Osteoblast (primary cell): ENCODE data around the gene TYMP. TPM values are rescaled to one million over a fixed set of nuclear protein-coding genes. Genes with fewer than 3 reads are reported as not detected.

ENCODE experiments used
- DNase-seq: peaks from one replicate; pipeline ENCODE4 v3.0.0; 2011; ENCODE audit warnings: low spot score, mixed read lengths; ENCODE audit not compliant: insufficient read length; ENCODE audit errors: missing footprints
- H2AFZ ChIP-seq: 2 replicates; pipeline ENCODE4 v1.6.0; 2011; ENCODE audit warnings: mild to moderate bottlenecking, low read length
- H3K27ac ChIP-seq: 2 replicates; pipeline ENCODE4 v1.5.1; 2011; ENCODE audit warnings: mild to moderate bottlenecking, low read depth, low read length, moderate library complexity
- H3K27me3 ChIP-seq: 2 replicates; pipeline ENCODE4 v1.6.0; 2012; ENCODE audit warnings: mild to moderate bottlenecking, control low read depth, inconsistent platforms, low read length, moderate library complexity; ENCODE audit not compliant: insufficient read depth
- H3K36me3 ChIP-seq: 2 replicates; pipeline ENCODE4 v1.5.1; 2011; ENCODE audit warnings: mild to moderate bottlenecking, low read length, control low read depth, moderate library complexity; ENCODE audit not compliant: insufficient read depth
- H3K4me1 ChIP-seq: 2 replicates; pipeline ENCODE4 v1.5.1; 2011; ENCODE audit warnings: mild to moderate bottlenecking, low read length, control low read depth, moderate library complexity; ENCODE audit not compliant: insufficient read depth
- H3K4me2 ChIP-seq: 2 replicates; pipeline ENCODE4 v1.6.0; 2011; ENCODE audit warnings: mild to moderate bottlenecking, low read length; ENCODE audit not compliant: insufficient read depth
- H3K4me3 ChIP-seq: fragments of 200-600 bp; sonication (generic); 3 replicates; pipeline ENCODE4 v1.5.1; 2012; ENCODE audit warnings: mild to moderate bottlenecking, low read length, inconsistent platforms; ENCODE audit not compliant: insufficient read depth
- H3K79me2 ChIP-seq: 2 replicates; pipeline ENCODE4 v1.6.0; 2012; ENCODE audit warnings: mild to moderate bottlenecking, low read length, control low read depth, inconsistent platforms; ENCODE audit not compliant: insufficient read depth
- H3K9me3 ChIP-seq: 2 replicates; pipeline ENCODE4 v1.5.1; 2011; ENCODE audit warnings: low read depth, low read length, control low read depth
- H4K20me1 ChIP-seq: 2 replicates; pipeline ENCODE4 v1.6.0; 2012; ENCODE audit warnings: mild to moderate bottlenecking, low read length, control low read depth; ENCODE audit not compliant: insufficient read depth
- total RNA-seq: library from RNA; depleted of rRNA; stranded (reverse); fragments of >200 nt; gene quantifications from 2 replicates; pipeline ENCODE4 v1.2.3, GENCODE V29; 2012
- TF ChIP-seq, protein P1 (sequence below): IDR thresholded peaks from 2 replicates; pipeline ENCODE4 v1.5.1; 2011; ENCODE audit warnings: mild to moderate bottlenecking, low read depth, low read length, moderate library complexity; ENCODE audit errors: extremely low read depth

The TYMP gene
- total RNA-seq, 1 donor: 30.0 TPM

DNA sequence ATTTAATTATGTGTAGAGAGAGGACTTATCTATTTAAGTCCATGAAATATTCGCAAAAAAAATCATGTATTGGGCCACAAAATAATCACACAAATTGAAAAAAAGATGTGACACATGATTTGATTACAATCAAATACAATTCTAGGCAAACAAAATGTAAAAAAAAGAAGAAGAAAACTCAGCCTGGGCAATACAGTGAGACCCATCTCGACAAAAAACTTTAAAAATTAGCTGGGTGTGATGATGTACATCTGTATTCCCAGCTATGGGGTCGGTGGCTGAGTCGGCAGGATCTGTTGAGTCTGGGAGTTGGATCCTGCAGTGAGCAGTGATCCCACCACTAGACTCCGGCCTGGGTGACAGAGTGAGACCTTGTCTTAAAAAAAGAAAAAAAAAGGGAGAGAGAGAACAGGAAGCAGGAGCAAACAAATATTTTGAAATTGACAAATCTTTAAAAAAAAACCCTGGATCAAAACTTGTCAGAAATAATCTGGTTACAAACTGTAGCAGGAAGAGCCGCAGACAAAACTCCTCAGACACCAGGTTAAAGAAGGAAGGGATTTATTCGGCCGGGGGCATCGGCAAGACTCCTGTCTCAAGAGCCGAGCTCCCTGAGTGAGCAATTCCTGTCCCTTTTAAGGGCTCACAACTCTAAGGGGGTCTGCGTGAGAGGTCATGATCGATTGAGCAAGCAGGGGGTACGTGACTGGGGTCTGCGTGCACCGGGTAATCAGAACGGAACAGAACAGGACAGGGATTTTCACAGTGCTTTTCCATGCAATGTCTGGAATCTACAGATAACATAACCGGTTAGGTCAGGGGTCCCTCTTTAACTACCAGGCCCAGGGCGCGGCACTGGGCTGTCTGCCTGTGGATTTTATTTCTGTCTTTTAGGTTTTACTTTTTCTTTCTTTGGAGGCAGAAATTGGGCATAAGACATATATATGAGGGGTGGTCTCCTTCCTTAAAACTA is 3.3 kb upstream of the TYMP start:
- no peak overlapping the region for H2AFZ ChIP-seq
- no peaks in the 10 kb centered on the region for H3K36me3 ChIP-seq
- peaks cover 6% of the 10 kb centered on the region for H4K20me1 ChIP-seq
- no peak overlapping the region for H3K4me3 ChIP-seq
- peak; percentile 36 for DNase-seq
- no peaks in the 10 kb centered on the region for H3K79me2 ChIP-seq
- peak overlapping the region; percentile 15 for H3K27ac ChIP-seq
- no peak overlapping the region for H3K4me2 ChIP-seq
- TF ChIP-seq, protein P1, sequence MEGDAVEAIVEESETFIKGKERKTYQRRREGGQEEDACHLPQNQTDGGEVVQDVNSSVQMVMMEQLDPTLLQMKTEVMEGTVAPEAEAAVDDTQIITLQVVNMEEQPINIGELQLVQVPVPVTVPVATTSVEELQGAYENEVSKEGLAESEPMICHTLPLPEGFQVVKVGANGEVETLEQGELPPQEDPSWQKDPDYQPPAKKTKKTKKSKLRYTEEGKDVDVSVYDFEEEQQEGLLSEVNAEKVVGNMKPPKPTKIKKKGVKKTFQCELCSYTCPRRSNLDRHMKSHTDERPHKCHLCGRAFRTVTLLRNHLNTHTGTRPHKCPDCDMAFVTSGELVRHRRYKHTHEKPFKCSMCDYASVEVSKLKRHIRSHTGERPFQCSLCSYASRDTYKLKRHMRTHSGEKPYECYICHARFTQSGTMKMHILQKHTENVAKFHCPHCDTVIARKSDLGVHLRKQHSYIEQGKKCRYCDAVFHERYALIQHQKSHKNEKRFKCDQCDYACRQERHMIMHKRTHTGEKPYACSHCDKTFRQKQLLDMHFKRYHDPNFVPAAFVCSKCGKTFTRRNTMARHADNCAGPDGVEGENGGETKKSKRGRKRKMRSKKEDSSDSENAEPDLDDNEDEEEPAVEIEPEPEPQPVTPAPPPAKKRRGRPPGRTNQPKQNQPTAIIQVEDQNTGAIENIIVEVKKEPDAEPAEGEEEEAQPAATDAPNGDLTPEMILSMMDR: no peak
- H3K9me3 ChIP-seq: no peaks in the 10 kb centered on the region
- H3K27me3 ChIP-seq: no peaks in the 10 kb centered on the region
- H3K4me1 ChIP-seq: peaks cover 19% of the 10 kb centered on the region

DNA sequence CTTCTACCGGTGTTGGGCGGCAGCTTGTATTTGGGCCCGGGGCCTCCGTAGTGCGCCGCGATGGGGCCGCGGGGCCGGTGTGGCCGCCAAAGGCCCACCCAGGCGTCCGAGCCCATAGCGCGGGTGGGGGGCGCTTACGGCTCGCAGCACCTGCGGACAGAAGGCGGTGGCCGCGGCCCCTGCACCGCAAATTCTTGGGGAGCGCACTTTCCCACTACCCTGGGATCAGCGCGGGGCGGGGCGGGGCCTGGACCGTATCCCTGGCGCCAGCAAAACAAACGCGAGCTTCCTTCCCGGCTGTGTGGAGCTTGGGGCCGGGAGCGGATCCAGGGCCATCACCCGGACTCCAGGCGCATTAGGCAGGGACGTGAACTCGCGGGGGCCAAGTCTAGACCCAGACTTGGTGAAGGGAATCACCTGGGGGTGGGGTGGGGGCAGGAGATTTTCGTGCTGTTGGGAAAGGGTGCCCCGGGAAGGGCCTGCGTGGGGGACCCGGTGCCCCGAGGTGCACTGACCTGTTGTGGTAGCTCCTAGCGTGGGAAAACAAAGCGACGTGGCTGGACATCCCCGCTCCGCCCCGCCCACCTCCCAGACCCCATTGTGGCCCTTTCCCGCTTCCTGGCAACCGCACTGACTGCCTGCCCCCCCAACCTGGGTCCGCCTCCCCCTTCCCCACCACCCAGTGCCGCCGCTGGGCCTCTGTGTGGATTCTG is 2.3 kb upstream of the TYMP start:
- H3K4me1 ChIP-seq: peaks cover 20% of the 10 kb centered on the region
- H2AFZ ChIP-seq: peak overlapping the region; percentile 29
- no peaks in the 10 kb centered on the region for H3K36me3 ChIP-seq
- H3K79me2 ChIP-seq: no peaks in the 10 kb centered on the region
- H3K4me3 ChIP-seq: peak overlapping the region; percentile 74
- H3K9me3 ChIP-seq: no peaks in the 10 kb centered on the region
- H3K27me3 ChIP-seq: no peaks in the 10 kb centered on the region
- TF ChIP-seq, protein P1: no peak
- peaks cover 6% of the 10 kb centered on the region for H4K20me1 ChIP-seq
- peak overlapping the region; percentile 91 for H3K4me2 ChIP-seq
- H3K27ac ChIP-seq: peak overlapping the region; percentile 33
- peak; percentile 97 for DNase-seq

DNA sequence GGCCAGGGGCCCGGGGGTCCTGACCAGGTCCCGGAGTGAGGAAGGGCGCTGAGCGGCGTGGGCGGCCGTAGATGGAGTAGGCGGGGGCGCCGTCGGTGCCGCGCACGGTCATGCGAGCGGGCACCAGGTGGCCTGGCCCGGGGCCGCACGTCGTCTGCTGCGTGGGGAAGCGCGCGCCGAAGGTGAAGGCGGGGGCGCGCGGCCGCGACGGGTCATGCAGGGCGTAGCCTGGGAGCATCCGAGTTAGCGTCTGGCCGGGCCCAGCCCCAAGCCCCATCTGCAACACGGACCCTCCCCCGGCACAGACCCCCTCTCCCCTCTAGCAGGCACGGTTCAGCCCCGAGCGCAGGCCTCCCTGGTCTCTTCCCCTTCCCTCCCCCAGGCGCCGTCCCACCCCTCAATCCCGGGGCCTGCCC is 1.7 kb upstream of the TYMP start:
- Histone ChIP-seq H2AFZ (no peak overlapping the region), H3K4me2 (peak overlapping the region; percentile 91), H3K9me3 (no peaks in the 10 kb centered on the region), H3K27ac (peak overlapping the region; percentile 60), H3K36me3 (no peaks in the 10 kb centered on the region), H3K79me2 (no peaks in the 10 kb centered on the region), H3K4me3 (peak overlapping the region; percentile 74), H4K20me1 (peaks cover 6% of the 10 kb centered on the region), H3K27me3 (no peaks in the 10 kb centered on the region), H3K4me1 (peaks cover 25% of the 10 kb centered on the region)
- TF ChIP-seq, protein P1: no peak
- DNase-seq: peak; percentile 87
